GM12878 (cell line): ENCODE results near the gene PKP2. TPM values are rescaled to one million over a fixed set of nuclear protein-coding genes. Genes with fewer than 3 reads are reported as not detected.

Source experiments
- ATAC-seq: fragments of 200-7000 bp; cut with Tn5 transposase; 3 replicates; pipeline ENCODE4 v1.9.1; 2020; ENCODE audit warnings: mild to moderate bottlenecking, moderate library complexity
- BruUV-seq: library from RNA; stranded (reverse); fragments of 400-500 nt; replicated peaks from 2 replicates; lab custom pipeline; 2021; lab: Mats Ljungman, UMichigan
- CTCF ChIA-PET: fragments of 300-600 bp; sonication (Branson Sonifier 250); formaldehyde crosslinking; extraction: SDS; loops from one replicate; lab custom pipeline; 2021; ENCODE audit warnings: inconsistent platforms; lab: Yijun Ruan, JAX
- POLR2A ChIA-PET: fragments of 350-600 bp; formaldehyde crosslinking; extraction: SDS; loops from one replicate; lab custom pipeline; 2021; ENCODE audit warnings: inconsistent platforms; lab: Charles Lee
- RAD21 ChIA-PET: fragments of 300-600 bp; sonication (Branson Sonifier 250); formaldehyde crosslinking; loops from one replicate; lab custom pipeline; 2023; ENCODE audit warnings: antibody characterized with exemption; ENCODE audit not compliant: unreplicated experiment; lab: Charles Lee
- SMC1A ChIA-PET: fragments of 300-600 bp; sonication (Branson Sonifier 250); formaldehyde crosslinking; loops from one replicate; lab custom pipeline; 2023; ENCODE audit not compliant: unreplicated experiment, uncharacterized antibody; lab: Charles Lee
- DNase-seq: peaks from one replicate; pipeline ENCODE4 v3.0.0-alpha.2; 2011; ENCODE audit warnings: low read depth, low spot score
- FAIRE-seq: peaks from 3 replicates; lab custom pipeline; 2011; peaks lifted over from hg19 to GRCh38; lab: Jason Lieb, UNC
- H2AFZ ChIP-seq: 2 replicates; pipeline ENCODE4 v1.6.0; 2011; ENCODE audit warnings: low read depth, low read length, control low read depth; ENCODE audit not compliant: control insufficient read depth
- H3K27ac ChIP-seq: 2 replicates; pipeline ENCODE4 v1.5.1; 2011; ENCODE audit warnings: control low read depth; ENCODE audit not compliant: control insufficient read depth, insufficient read depth
- H3K27me3 ChIP-seq, 2 experiments: replicated peaks in 1 of 2; 2 replicates each; pipeline versions ENCODE4 v1.6.0 to v1.6.1; 2011; ENCODE audit warnings: low read length in 1 of 2; ENCODE audit not compliant: control insufficient read depth in 2 of 2, insufficient read depth in 2 of 2
- H3K36me3 ChIP-seq, 2 experiments: 2 replicates each; pipeline ENCODE4 v1.5.1; 2011; ENCODE audit warnings: low read length in 1 of 2; ENCODE audit not compliant: control insufficient read depth in 2 of 2, insufficient read depth in 2 of 2
- H3K4me1 ChIP-seq: 2 replicates; pipeline ENCODE4 v1.6.1; 2011; ENCODE audit warnings: mild to moderate bottlenecking, low read length, moderate library complexity, mixed read lengths; ENCODE audit not compliant: control insufficient read depth, insufficient read depth
- H3K4me2 ChIP-seq: 2 replicates; pipeline ENCODE4 v1.6.0; 2011; ENCODE audit warnings: control low read depth; ENCODE audit not compliant: control insufficient read depth, insufficient read depth
- H3K4me3 ChIP-seq: fragments of 200-600 bp; sonication (generic); 2 replicates; pipeline ENCODE4 v1.5.1; 2016
- H3K79me2 ChIP-seq: 2 replicates; pipeline ENCODE4 v1.6.0; 2011; ENCODE audit warnings: low read length; ENCODE audit not compliant: control insufficient read depth, insufficient read depth
- H3K9ac ChIP-seq: 2 replicates; pipeline ENCODE4 v1.8.0; 2011; ENCODE audit warnings: low read length, control low read depth, mixed read lengths; ENCODE audit not compliant: control insufficient read depth, insufficient read depth
- H3K9me3 ChIP-seq: replicated peaks from 3 replicates; pipeline ENCODE4 v1.5.1; 2011; ENCODE audit warnings: mild to moderate bottlenecking, low read length; ENCODE audit not compliant: control insufficient read depth, insufficient read depth
- H4K20me1 ChIP-seq: 2 replicates; pipeline ENCODE4 v1.6.0; 2011; ENCODE audit not compliant: control insufficient read depth, insufficient read depth
- ATF7 ChIP-seq: fragments of 450-650 bp; IDR thresholded peaks from 2 replicates; pipeline ENCODE4 v1.6.1; 2016; ENCODE audit warnings: low read depth, mild to moderate bottlenecking
- BACH1 ChIP-seq: fragments of 450-650 bp; IDR thresholded peaks from 2 replicates; pipeline ENCODE4 v1.6.1; 2017; ENCODE audit warnings: mild to moderate bottlenecking, borderline replicate concordance
- BCL11A ChIP-seq: IDR thresholded peaks from 2 replicates; pipeline ENCODE4 v1.6.1; 2011; ENCODE audit warnings: low read depth, low read length
- GATAD2B ChIP-seq: fragments of 450-650 bp; conservative IDR thresholded peaks from 2 replicates; pipeline ENCODE4 v1.6.1; 2017; ENCODE audit warnings: low read depth, mild to moderate bottlenecking, moderate library complexity
- ZNF687 ChIP-seq: fragments of 450-650 bp; IDR thresholded peaks from 2 replicates; pipeline ENCODE4 v1.6.1; 2017; ENCODE audit warnings: mild to moderate bottlenecking, moderate library complexity
- WGBS: methylation state at CpG from one replicate; pipeline ENCODE4 v1.1.6; 2016; ENCODE audit warnings: low lambda C conversion rate; ENCODE audit not compliant: insufficient replicate concordance, insufficient coverage; ENCODE audit errors: missing lambda C conversion rate; 5-methylcytosine and 5-hydroxymethylcytosine counted together
- in situ Hi-C: fragments of 300-500 bp; cut with MboI; formaldehyde crosslinking; loops from 9 replicates; pipeline ENCODE4 v1.14.3; 2018; ENCODE audit warnings: mixed read lengths
- intact Hi-C: fragments of 100-400 bp; cut with micrococcal nuclease; formaldehyde crosslinking; loops from one replicate; pipeline ENCODE4 v1.14.2; 2022; ENCODE audit not compliant: unreplicated experiment
- polyA plus RNA-seq, 11 experiments: library from polyadenylated mRNA; depleted of rRNA in 4 of 11; unstranded in 6 of 11; stranded (reverse) in 5 of 11; fragments of >200 nt; fragmentation: Nextera tagmentation in 4 of 11; fragmentation: Illumina TruSeq in 1 of 11; extraction: Ambion mirVana in 4 of 11; extraction: Trizol in 1 of 11; gene quantifications; 1 replicate in 1 of 11; 2 replicates in 10 of 11; pipeline versions ENCODE4 v1.2.1 to v1.2.3, GENCODE V29; 2011 to 2016; ENCODE audit warnings: inconsistent platforms in 2 of 11, missing spikeins in 2 of 11, low read depth in 1 of 11
- total RNA-seq, 4 experiments: library from RNA; depleted of rRNA in 3 of 4; stranded (reverse); fragments of >200 nt in 3 of 4; fragmentation: Illumina TruSeq in 1 of 4; extraction: Trizol in 1 of 4; gene quantifications; 2 replicates each; pipeline versions ENCODE4 v1.2.1 to v1.2.3, GENCODE V29; 2013 to 2021
- TF ChIP-seq, protein P1 (sequence below): IDR thresholded peaks from 2 replicates; pipeline ENCODE4 v1.6.1; 2012; ENCODE audit warnings: mild to moderate bottlenecking, low read depth, low read length

PKP2 gene
- total and polyA plus RNA-seq, 10 of the 15 experiments (the other 5 are each of a cell fraction or from before 2014, with no cell fraction given) = 0.02 to 4.1 (median 0.07) TPM; not detected in 4

DNA sequence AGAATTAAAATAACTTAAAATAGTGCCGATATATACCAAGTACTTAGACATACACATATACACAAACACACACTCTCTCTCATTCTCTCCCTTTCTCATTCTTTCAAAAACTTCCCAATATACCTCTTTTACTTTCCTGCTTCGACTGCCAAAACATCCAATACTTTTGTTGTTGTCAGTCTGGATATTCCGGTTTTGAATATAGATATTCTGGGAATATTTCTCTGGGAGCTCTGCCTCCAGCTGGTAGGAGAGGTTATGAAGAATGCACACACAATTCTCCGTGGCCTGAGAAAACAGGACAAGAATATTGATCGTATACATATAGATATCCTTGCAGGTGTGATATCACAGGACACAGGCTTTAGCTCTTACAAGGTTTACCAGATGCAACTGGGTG lies 74.2 kb downstream of the PKP2 start (continued):
- no peak for TF ChIP-seq GATAD2B
- TF ChIP-seq, protein P1, sequence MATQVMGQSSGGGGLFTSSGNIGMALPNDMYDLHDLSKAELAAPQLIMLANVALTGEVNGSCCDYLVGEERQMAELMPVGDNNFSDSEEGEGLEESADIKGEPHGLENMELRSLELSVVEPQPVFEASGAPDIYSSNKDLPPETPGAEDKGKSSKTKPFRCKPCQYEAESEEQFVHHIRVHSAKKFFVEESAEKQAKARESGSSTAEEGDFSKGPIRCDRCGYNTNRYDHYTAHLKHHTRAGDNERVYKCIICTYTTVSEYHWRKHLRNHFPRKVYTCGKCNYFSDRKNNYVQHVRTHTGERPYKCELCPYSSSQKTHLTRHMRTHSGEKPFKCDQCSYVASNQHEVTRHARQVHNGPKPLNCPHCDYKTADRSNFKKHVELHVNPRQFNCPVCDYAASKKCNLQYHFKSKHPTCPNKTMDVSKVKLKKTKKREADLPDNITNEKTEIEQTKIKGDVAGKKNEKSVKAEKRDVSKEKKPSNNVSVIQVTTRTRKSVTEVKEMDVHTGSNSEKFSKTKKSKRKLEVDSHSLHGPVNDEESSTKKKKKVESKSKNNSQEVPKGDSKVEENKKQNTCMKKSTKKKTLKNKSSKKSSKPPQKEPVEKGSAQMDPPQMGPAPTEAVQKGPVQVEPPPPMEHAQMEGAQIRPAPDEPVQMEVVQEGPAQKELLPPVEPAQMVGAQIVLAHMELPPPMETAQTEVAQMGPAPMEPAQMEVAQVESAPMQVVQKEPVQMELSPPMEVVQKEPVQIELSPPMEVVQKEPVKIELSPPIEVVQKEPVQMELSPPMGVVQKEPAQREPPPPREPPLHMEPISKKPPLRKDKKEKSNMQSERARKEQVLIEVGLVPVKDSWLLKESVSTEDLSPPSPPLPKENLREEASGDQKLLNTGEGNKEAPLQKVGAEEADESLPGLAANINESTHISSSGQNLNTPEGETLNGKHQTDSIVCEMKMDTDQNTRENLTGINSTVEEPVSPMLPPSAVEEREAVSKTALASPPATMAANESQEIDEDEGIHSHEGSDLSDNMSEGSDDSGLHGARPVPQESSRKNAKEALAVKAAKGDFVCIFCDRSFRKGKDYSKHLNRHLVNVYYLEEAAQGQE = no peak
- no peak for TF ChIP-seq ATF7

GRCh38 chr12:32821710-32822109 lies 74.9 kb downstream of the PKP2 start:
- no TSS peak for BruUV-seq

More at GRCh38 chr12:32821710-32822109, 74.9 kb downstream of the PKP2 start:
- FAIRE-seq (no peak), ATAC-seq (no peak), DNase-seq (no peak)
- ChIA-PET POLR2A (no interaction called here), SMC1A (interaction anchor here (0.7 kb wide), 1 partner anchor 9 kb away, joined by 3 read pairs; no protein-coding TSS in a partner anchor), CTCF (no interaction called here), RAD21 (interaction anchor here (1.8 kb wide), 1 partner anchor 66 kb away, joined by 5 read pairs; the partner anchor contains the start of gene YARS2)
- TF ChIP-seq BCL11A (no peak), BACH1 (no peak), ZNF687 (no peak)
- Histone ChIP-seq H4K20me1 (no peaks in the 10 kb centered on the region), H3K4me3 (no peak overlapping the region), H3K79me2 (no peaks in the 10 kb centered on the region), H3K9me3 (no peaks in the 10 kb centered on the region), H3K4me1 (no peaks in the 10 kb centered on the region), H3K27me3 (no peaks in the 10 kb centered on the region), H3K27ac (no peak overlapping the region), H3K36me3 (no peaks in the 10 kb centered on the region), H3K9ac (no peak overlapping the region), H3K4me2 (no peak overlapping the region), H2AFZ (no peak overlapping the region)
- in situ Hi-C loops = no loop called here
- intact Hi-C loops = no loop called here
- WGBS = 14% methylated on average over 2 of the region's 2 CpGs
